Esophagus muscularis mucosa (tissue), 3 donors: Measurements from ENCODE around the gene EPX.

Source experiments
- POLR2A ChIP-seq: fragments of 450-650 bp; IDR thresholded peaks from one replicate; pipeline ENCODE4 v1.6.1; 2017; ENCODE audit warnings: antibody characterized with exemption, moderate library complexity, mild to moderate bottlenecking, low read depth
- POLR2AphosphoS5 ChIP-seq, 2 donors: sonication (generic); formaldehyde crosslinking; IDR thresholded peaks; one replicate each; pipeline ENCODE4 v1.6.1; 2017; ENCODE audit warnings: antibody characterized with exemption in 2 of 2
- TF ChIP-seq, protein P1 (sequence below), 3 experiments: fragments of 200-600 bp in 2 of 3; fragments of 450-650 bp in 1 of 3; sonication (generic) in 2 of 3; IDR thresholded peaks; one replicate each; pipeline ENCODE4 v1.5.1; 2017 to 2019; ENCODE audit warnings: antibody characterized with exemption in 3 of 3, mild to moderate bottlenecking in 2 of 3, moderate library complexity in 1 of 3

DNA sequence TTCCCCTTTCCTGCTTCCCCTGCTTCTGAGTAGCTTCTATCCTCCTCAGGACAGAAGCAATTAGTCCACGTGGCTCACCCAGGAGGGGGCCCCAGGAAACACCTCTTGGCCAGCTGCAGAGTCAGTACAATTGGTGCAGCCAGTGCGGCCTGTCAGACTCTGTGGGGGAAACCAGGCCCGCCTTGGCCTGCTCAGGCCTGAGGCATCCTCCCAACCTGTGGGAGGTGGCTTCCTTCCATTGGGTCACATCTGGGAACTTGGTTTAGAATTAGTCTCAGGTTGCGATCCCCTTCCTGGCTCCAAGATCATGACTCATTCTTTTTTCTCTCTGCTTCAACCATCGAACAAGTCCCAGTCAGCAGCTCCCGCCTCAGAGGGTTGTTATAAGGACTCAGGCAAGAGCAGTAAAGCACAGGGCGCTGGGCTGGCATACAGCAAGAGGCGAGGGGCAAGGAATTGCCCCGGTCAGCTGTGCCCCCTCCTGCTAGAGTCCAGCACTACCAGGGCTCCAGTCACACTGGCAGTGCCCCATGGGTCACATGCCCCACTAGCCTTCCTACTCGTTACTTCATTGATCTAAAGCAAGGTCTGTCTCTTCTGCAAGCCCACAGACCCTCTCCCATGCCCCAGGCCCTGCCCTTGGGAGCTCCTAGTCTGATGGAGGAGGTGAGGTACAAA is 8.1 kb upstream of the EPX start:
- TF ChIP-seq, protein P1, sequence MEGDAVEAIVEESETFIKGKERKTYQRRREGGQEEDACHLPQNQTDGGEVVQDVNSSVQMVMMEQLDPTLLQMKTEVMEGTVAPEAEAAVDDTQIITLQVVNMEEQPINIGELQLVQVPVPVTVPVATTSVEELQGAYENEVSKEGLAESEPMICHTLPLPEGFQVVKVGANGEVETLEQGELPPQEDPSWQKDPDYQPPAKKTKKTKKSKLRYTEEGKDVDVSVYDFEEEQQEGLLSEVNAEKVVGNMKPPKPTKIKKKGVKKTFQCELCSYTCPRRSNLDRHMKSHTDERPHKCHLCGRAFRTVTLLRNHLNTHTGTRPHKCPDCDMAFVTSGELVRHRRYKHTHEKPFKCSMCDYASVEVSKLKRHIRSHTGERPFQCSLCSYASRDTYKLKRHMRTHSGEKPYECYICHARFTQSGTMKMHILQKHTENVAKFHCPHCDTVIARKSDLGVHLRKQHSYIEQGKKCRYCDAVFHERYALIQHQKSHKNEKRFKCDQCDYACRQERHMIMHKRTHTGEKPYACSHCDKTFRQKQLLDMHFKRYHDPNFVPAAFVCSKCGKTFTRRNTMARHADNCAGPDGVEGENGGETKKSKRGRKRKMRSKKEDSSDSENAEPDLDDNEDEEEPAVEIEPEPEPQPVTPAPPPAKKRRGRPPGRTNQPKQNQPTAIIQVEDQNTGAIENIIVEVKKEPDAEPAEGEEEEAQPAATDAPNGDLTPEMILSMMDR (IDR thresholded peaks at IDR 0.05) = no peak
- TF ChIP-seq POLR2AphosphoS5 (IDR thresholded peaks at IDR 0.05) = no peak
- no peak for TF ChIP-seq POLR2A
